AG09319 (cell line): Measurements from ENCODE around the gene NTRK1.

ENCODE experiments used
- DNase-seq: peaks from one replicate; pipeline ENCODE4 v3.0.0-alpha.2; 2010; ENCODE audit warnings: low read depth; ENCODE audit errors: extremely low read depth
- CTCF ChIP-seq: IDR thresholded peaks from 2 replicates; pipeline ENCODE4 v1.5.1; 2011; ENCODE audit warnings: low read depth, mild to moderate bottlenecking, inconsistent platforms, low read length, moderate library complexity

The NTRK1 gene

GRCh38 chr1:156910309-156910782 lies 49.7 kb downstream of the NTRK1 start:
- DNase-seq: no peak
- TF ChIP-seq CTCF: peak; percentile 63

- TF ChIP-seq CTCF: no peak
Observed at GRCh38 chr1:156911577-156912298, 51.1 kb downstream of the NTRK1 start.

GRCh38 chr1:156912310-156912709 lies 51.6 kb downstream of the NTRK1 start:
- no peak for DNase-seq
- no peak for TF ChIP-seq CTCF

More at GRCh38 chr1:156911577-156912298, 51.1 kb downstream of the NTRK1 start:
- no peak for DNase-seq

- TF ChIP-seq CTCF: no peak
- no peak for DNase-seq
Observed at GRCh38 chr1:156912861-156913808, 52.5 kb downstream of the NTRK1 start.

- TF ChIP-seq CTCF: no peak
Observed at GRCh38 chr1:156913809-156914387, 53.2 kb downstream of the NTRK1 start.

GRCh38 chr1:156914440-156914856 lies 53.8 kb downstream of the NTRK1 start:
- DNase-seq: no peak
- TF ChIP-seq CTCF: no peak

More at GRCh38 chr1:156913809-156914387, 53.2 kb downstream of the NTRK1 start:
- no peak for DNase-seq
